ENCODE results near the gene ATP1B2.

The ATP1B2 gene

GRCh38 chr17:7686222-7687071 lies 35.7 kb downstream of the ATP1B2 start:
- peak; percentile 79 for DNase-seq

- peak; percentile 38 for DNase-seq
Measured at GRCh38 chr17:7687072-7687907, 36.6 kb downstream of the ATP1B2 start, which contains the start of gene TP53. Gene TP53, minus strand, starts transcription at chr17:7687490. Its CDS starts 10,896 bp downstream, at chr17:7676594.

GRCh38 chr17:7687908-7688807 lies 37.4 kb downstream of the ATP1B2 start, which contains the start of gene WRAP53:
Gene WRAP53, plus strand, starts transcription at chr17:7688477. Its CDS starts 172 bp downstream, at chr17:7688649.
- peak; percentile 78 for DNase-seq

GRCh38 chr17:7688808-7689316 lies 38.1 kb downstream of the ATP1B2 start:
- DNase-seq = no peak

- DNase-seq = no peak
Measured at GRCh38 chr17:7695586-7695985, 44.9 kb downstream of the ATP1B2 start.

- no peak for DNase-seq
Measured at GRCh38 chr17:7697828-7698588, 47.3 kb downstream of the ATP1B2 start.

GRCh38 chr17:7700510-7700909 lies 49.8 kb downstream of the ATP1B2 start:
- no peak for DNase-seq

GRCh38 chr17:7701681-7702080 lies 51.0 kb downstream of the ATP1B2 start:
- DNase-seq = no peak

GRCh38 chr17:7702776-7703175 lies 52.0 kb downstream of the ATP1B2 start:
- no peak for DNase-seq

- DNase-seq = no peak
Measured at GRCh38 chr17:7703584-7704479, 53.1 kb downstream of the ATP1B2 start.

GRCh38 chr17:7704601-7705268 lies 54.0 kb downstream of the ATP1B2 start, which contains the start of gene EFNB3:
Gene EFNB3, plus strand, starts transcription at chr17:7705202. Its CDS starts 397 bp downstream, at chr17:7705599.
- DNase-seq = no peak

- no peak for DNase-seq
Measured at GRCh38 chr17:7705269-7706255, 54.8 kb downstream of the ATP1B2 start.

GRCh38 chr17:7706631-7707354 lies 56.1 kb downstream of the ATP1B2 start:
- DNase-seq = no peak
